NCI-H2196 (cell line): ENCODE results near the gene PRKCE.

ENCODE experiments used
- DNase-seq: peaks from one replicate; lab custom pipeline; 2025; ENCODE audit not compliant: unreplicated experiment; lab: John Stamatoyannopoulos, UW

PRKCE gene

GRCh38 chr2:45802499-45803138, 151.1 kb downstream of the PRKCE start:
- DNase-seq = no peak

- no peak for DNase-seq
These were observed 153.7 kb downstream of the PRKCE start for GRCh38 chr2:45804987-45805755.

DNA sequence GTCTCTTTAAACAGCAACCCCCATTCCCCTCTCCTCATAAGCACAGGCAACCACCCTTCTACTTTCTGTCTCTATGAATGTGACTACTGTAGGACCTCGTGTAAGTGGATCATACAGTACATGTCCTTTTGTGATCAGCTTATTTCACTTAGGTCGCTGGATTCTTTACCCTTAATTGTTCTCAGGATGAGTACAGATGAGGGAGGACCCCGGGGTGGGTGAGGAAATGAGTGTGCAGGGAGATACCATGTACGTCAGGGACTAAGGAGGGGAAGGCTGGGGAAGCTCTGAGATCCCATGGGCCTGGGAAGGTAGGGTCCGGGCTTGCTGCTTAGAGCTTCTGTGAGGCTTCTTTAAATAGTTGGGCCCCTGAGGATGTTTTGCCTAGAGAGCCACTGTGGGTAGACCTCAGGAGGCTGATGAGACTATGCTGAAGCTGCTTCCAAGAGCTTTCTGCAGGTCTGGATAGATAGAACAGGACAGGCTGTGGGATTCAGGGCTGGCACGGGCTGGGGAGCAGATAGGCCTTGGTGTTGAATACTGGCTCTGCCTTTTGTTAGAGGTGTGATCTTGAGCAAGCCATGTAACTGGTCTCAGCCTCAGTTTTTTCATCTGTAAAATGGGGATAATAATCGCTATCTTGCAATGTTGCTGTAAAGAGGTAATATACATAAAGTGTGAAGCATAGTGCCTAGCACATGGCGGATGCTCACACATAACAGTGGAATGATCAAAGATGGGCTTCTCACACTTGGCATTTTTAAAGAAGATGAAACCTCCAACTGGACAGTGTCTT, 155.3 kb downstream of the PRKCE start:
- DNase-seq = no peak

- DNase-seq = peak; percentile 10
These were observed 156.9 kb downstream of the PRKCE start for GRCh38 chr2:45808294-45808800.

GRCh38 chr2:45809205-45809604, 157.7 kb downstream of the PRKCE start:
- DNase-seq = no peak

DNA sequence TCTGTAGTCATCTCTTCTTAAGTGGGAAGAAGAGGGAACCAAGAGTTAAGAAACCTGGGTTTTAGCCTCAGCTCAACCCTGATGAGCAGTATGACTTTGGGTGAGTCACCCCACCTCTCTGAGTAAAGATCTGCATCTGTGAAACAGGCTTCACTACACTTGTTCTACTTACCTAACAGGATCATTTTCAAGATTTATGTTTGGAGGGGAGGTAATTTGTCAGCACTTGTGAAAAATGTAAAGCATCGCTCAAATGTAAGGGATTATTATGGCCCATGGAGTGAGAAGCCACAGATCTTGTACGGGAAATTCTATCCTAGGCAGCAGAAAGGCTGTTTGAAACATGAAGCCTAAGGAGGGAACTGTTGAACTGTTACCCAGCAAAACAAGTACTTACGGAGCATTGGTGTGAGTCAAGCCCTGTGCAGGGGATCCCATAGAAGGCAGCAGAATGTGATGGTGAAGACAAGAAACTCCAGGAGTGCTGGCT, 160.6 kb downstream of the PRKCE start:
- DNase-seq = no peak

- peak; percentile 10 for DNase-seq
These were observed 161.8 kb downstream of the PRKCE start for GRCh38 chr2:45813003-45813941.

GRCh38 chr2:45814488-45814887, 163.0 kb downstream of the PRKCE start:
- no peak for DNase-seq

DNA sequence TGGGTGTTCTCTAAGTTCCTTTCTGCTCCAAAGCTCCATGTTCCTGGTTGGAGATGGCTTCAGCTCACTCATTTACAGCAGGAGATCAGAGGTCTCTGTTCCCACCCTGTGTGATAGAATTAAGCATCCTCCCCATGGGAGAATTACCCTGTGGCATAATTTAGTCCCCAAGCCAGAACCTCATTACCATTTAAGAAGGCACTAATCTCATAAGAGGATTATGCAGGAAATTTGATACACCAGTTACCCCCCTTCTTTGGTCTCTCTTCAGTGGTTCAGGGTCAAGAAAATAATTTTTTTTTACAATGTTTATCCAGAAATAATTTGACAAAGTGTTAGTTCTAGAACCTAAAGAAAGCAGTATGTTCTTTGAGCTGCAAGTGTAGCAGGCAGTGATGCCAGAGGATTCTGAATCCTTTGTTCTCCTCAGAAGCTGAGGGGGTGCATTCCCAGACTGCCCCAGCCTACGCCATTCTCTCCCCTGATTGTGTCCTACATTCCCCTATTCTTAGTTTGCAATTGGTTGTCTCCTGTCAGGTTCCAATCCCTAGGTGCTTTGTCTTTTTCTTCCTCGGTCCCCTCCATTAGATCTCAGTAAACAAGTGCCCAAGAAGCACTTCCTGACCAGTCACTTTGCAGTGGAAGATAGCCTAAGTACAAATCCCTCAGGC, 163.6 kb downstream of the PRKCE start:
- no peak for DNase-seq

- no peak for DNase-seq
These were observed 164.8 kb downstream of the PRKCE start for GRCh38 chr2:45816272-45816671.

DNA sequence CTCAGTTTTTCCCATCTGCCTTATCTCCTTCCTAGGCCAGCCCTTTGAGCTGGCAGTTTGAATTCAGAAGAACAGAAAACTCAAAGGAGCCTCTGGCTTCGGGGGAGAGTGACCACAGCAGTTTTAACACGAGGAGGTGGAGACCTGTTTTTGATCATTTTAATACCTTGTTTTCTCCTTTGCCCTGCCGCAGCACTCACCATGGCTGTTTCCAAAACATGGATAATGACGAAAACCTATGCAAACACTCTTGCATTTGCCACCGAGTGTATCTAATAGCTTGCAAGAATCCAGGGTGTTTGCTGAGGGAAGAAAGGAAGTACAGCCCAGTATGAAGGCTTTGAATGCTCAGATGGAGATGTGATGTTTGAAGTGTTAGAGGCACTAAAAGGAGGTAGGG, 167.1 kb downstream of the PRKCE start:
- DNase-seq = no peak

- no peak for DNase-seq
These were observed 168.6 kb downstream of the PRKCE start for GRCh38 chr2:45820048-45820447.

DNA sequence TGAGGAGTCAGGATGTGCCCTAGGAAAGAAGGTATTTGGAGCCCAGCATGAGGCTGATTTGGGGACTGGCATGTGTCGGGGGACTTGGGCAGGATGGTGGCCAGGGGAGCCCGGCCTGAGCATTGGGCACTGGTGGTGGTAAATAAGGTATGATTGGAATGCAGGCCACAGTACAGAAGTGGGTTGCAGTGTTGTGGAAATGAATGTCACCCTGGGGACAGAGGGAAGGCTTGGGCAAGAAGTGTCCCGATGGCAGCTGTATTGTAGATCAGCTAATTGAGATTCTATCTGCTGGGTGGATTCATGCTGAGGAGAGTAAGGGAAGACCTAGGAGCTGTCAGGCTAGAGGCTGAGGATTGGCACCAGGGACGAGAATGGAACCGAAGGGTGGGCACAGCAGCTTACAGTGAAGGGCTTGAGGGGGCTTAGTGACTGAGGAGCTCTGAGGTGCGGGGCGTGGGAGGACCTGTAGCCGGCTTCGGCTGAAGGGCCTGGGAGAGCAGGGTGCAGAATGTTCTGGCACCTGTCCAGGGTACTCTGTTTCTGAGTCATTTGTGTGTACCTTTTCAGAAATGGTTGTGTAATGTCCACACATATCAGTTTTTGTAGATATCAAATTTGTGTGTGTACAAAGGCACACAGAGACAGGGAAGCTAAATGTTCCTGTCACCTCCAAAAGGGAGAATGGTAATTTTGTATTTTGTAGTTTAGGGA, 170.2 kb downstream of the PRKCE start:
- peak; percentile 66 for DNase-seq

GRCh38 chr2:45822272-45822630, 170.8 kb downstream of the PRKCE start:
- DNase-seq = no peak

DNA sequence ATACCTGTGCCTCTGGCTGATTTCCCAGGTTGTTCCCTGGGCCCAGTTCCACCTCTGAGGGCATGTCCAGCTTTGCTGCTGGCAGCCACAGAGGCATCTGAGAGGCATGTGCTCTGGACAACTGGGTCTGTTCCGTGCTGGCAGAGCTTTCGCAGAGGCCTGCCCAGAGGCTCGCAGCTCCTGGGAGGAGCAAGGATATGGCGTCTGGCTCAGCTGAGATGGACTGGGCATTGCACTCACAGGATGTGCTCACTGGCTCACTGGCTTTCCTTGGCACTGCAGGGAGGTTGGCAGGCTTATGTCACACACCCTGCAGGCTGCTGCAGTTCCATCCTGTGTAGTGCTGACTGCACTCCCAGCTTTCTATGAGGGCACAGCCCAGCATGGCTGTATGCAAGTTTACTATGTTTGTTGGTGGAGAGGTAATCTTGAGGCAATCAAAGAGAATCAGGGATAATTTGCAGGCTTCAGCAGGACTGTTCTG, 172.3 kb downstream of the PRKCE start:
- DNase-seq = peak; percentile 90

DNA sequence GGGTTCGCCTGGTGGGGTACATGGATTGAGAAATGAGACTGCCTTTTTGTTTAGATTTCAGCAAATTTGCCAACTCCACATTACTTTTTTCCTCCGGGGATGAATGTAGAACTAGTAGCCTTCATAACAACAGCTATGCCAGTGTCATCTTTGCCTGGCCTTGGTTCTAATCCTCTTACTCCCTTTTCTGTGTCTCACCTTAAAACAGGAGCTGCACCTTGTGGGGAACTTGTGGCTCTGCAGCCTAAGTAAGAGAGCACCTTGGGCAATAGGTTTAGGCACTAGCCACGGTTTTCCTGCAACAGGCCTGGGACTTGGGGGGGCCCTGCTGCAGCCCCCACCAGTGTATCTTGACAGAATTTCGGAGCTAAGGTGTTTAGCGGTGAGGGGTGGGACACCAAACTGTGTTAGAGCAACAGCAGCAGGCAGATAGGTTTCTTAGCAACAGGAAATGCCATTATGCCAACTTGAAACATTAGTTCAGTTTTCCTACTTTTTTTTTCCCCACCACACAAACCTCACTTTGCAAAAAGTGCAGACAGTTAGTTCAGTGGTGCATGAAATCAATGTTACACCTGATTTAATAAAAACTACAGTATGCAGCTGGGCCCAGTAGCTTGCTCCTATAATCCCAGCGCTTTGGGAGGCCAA, 173.7 kb downstream of the PRKCE start:
- no peak for DNase-seq

DNA sequence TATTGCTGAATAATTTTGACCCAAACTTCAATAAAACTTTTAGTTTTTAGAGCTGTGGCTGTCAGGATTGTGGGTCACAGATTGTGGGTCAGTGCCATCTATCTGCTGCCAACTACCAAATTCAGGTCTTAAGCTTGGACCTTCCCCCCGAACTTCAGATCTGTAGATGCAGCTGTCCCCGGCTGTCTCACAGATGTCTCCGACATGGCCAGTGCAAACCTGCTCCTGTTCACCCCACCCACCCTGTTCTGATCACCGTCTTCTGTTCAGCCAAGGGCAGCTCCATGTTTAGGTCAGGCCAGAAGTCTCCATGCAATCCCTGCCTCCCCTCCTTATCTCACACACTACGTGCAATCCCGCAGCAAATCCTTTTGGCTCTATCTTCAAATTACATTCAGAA, 175.0 kb downstream of the PRKCE start:
- no peak for DNase-seq

GRCh38 chr2:45826884-45827635, 175.6 kb downstream of the PRKCE start:
- peak; percentile 34 for DNase-seq
